GM19099 (cell line): ENCODE results near the gene SUSD4.

Source experiments
- POLR2A ChIP-seq: IDR thresholded peaks from 3 replicates; pipeline ENCODE4 v1.6.1; 2011; ENCODE audit warnings: low read depth; ENCODE audit not compliant: insufficient read length; ENCODE audit errors: extremely low read depth

SUSD4 gene

GRCh38 chr1:223189525-223189902, 174.5 kb downstream of the SUSD4 start:
- TF ChIP-seq POLR2A, result no peak

GRCh38 chr1:223188618-223189356, 175.2 kb downstream of the SUSD4 start:
- TF ChIP-seq POLR2A, result no peak

- no peak for TF ChIP-seq POLR2A
Measured at GRCh38 chr1:223186800-223187199, 177.2 kb downstream of the SUSD4 start.

GRCh38 chr1:223183268-223183862, 180.6 kb downstream of the SUSD4 start:
- TF ChIP-seq POLR2A, result no peak

DNA sequence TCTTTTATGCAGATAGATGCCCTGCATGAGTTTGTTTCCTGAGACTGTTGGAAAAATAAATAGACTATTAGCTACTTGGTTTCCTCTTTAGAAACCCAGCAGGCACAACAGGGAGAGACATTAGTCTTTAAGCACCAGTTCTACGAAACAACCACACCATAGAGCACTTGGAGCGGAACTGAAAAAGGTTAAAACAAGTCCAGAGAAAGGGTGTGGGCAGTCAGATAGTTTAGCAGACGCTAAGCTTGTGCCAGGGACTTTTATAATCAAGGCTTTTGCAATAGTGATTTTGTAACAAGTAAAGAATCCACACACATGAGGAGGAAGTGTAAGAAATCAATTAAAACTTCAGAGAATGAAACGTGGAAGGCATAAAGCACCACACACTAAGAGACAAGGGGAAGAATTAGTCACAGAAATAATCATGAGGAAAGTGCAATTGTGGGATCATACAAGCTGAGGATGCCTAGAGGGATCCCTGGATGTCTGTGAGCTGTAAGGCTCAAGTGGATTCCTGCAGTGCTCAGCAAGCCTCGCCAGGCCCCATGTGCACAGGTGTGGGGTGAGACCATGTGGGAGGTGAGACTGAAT, 183.2 kb downstream of the SUSD4 start:
- no peak for TF ChIP-seq POLR2A

DNA sequence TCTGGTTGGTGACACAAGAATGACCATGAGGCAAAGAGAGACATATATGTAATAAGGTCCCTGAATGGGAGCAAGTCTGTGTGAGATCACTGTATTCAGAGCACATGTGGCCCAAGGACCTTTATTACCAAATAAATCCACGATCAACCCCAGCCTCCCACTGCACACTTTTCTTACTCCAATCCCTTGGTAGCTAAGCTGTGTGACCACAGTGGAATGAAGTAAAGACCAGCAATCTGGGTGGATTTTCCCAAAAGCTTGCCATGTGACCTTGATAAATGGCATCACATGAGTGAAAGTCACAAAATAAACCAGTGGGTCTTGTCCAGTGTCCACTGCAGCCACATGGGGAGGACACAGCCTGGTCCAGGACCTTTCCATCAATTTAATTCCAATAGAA, 184.2 kb downstream of the SUSD4 start:
- no peak for TF ChIP-seq POLR2A

GRCh38 chr1:223179280-223179679, 184.7 kb downstream of the SUSD4 start:
- TF ChIP-seq POLR2A, result no peak

DNA sequence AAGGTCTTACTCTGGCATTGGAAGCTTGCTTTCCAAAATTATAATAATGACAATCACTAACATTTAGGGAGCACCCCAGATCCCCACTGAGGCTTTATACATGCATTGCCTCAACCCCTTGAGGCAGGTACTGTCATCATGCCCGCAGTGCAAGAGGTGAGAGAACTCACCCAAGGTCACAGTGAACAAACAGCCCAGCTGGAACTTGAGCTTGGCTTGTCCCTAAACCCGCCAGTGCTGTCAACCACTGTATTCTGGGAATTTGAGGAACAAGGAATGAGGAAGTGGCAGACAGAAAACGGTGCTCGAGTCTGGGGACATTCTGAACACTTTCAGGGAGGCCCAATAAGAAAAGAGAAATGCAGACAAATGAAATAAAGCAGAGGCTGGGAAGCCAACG, 186.3 kb downstream of the SUSD4 start:
- TF ChIP-seq POLR2A, result no peak

GRCh38 chr1:223176437-223176836, 187.5 kb downstream of the SUSD4 start:
- TF ChIP-seq POLR2A, result no peak

DNA sequence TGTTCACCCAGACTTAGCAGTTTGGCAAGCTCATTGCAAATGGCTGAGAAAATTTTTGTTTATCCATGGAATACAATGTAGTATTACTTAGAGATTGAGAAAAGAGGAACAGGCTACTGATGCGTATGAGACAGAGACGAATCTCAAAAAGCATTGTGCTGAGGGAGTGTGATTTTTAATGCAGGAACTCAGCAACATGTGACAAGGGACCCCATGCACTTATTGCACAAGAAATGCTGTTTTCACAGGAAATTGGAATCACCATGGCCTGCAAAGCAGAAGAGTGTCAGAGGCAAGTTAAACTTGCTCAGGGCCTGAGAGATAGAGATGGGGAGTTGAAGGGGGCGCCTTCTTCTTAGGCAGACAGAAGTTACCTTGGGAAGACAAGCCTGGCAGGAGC, 188.3 kb downstream of the SUSD4 start:
- no peak for TF ChIP-seq POLR2A

DNA sequence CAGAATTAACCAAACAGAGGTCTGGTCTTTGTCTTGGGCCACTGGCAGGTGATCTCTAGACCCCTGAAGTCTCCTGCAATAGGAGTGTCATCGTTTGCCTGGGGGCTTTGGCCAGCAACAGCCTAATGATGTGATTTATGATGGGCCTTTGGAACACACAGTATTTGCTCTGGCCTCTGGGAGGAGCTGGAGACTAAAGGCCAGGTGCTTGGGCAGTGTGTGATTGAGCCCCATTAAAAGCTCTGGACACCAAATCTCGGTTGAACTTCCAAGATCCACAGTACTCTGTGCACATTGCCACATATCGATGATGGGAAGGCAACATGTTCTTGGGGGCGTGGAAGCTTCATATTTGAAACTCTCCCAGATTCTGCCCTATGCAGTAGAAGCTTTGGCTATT, 188.9 kb downstream of the SUSD4 start:
- no peak for TF ChIP-seq POLR2A
